SKM-1 treated with dmso at 0.1 percent for 144 hours (cell line): ENCODE results near the gene CSTF2.
"Not testable (repeated sequence)": the region's sequence is repeated elsewhere in the genome, so short reads cannot be mapped to it uniquely, and the experiment has no call there.

Experiments
- DNase-seq: peaks from one replicate; lab custom pipeline; 2025; ENCODE audit not compliant: unreplicated experiment; lab: John Stamatoyannopoulos, UW

CSTF2 gene, protein sequence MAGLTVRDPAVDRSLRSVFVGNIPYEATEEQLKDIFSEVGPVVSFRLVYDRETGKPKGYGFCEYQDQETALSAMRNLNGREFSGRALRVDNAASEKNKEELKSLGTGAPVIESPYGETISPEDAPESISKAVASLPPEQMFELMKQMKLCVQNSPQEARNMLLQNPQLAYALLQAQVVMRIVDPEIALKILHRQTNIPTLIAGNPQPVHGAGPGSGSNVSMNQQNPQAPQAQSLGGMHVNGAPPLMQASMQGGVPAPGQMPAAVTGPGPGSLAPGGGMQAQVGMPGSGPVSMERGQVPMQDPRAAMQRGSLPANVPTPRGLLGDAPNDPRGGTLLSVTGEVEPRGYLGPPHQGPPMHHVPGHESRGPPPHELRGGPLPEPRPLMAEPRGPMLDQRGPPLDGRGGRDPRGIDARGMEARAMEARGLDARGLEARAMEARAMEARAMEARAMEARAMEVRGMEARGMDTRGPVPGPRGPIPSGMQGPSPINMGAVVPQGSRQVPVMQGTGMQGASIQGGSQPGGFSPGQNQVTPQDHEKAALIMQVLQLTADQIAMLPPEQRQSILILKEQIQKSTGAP

DNA sequence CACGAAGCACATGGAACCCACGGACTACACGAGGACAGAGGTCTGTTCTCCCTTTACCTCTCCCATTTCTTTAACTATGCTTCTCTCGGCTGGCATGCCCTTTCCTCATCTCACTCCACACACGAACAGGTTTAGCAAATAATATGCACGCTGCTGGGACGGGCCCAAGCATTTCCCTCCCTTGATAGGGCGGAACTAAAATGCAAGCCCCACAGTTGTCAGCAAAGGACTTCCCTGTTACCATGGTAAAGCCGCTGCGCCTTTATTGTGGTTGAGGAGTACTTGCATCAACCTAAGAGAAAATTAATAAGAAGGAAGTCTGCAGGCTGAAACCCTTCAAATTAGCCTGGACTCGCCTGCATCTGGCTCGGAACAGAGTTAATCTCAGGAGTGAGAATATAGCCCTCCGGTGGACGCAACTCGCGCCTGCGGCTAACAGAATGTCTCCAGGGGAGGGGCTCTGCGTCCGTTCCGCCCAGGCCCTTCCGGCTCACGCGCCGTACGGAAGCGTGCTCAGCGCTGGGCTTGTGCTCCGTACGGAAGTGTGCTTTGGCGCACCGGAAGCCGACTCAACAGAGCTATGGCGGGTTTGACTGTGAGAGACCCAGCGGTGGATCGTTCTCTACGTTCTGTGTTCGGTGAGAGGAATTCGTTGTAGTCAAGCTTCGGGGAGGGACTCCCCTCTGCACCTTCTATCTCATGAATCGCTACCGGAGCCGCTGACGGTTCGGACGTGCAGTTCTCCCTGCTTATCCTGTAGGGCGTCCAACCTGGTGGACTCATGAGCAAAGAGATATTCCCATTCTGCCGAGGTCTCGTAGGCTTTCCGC, at the start of gene CSTF2:
TSS of gene CSTF2 (plus strand) at position 555 of the 830 bp plus-strand sequence. CDS start at position 581, 26 bp downstream.
- peak; percentile 73 for DNase-seq

DNA sequence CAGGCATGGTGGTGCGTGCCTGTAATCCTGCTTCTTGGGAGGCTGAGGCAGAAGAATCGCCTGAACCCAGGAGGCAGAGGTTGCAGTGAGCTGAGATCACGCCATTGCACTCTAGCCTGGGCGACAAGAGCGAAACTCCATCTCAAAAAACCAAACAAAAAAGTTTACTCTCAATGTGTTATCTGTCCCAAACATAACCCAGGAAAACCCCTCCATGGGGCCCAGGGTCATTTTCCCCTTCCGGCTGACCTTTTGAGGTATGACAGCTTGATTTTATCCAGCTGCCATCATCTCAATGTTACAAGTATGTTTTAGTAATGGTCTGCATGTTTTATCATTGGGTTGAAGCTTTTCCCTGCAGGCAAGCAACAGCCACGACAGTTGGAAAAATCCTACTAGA, 23.8 kb upstream of the CSTF2 start:
- not testable (repeated sequence) for DNase-seq

DNA sequence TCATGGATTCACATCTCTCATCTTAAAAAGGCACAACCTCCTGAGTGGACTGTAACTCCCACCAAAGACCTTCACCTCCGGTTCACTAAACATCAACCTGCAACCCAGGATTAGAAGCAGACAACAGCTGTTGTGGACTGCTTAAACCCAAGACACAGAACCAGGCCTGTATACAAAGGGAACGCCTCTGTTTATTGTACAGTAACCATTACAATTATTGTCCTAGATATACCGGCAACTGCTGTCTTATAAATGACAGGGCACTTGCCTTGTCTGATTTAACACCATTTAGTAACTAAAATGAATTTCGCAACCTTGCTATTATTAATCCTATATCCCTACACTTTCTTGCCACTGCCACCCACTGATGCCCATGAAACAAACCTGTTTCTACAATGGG, 22.8 kb upstream of the CSTF2 start:
- no peak for DNase-seq

DNA sequence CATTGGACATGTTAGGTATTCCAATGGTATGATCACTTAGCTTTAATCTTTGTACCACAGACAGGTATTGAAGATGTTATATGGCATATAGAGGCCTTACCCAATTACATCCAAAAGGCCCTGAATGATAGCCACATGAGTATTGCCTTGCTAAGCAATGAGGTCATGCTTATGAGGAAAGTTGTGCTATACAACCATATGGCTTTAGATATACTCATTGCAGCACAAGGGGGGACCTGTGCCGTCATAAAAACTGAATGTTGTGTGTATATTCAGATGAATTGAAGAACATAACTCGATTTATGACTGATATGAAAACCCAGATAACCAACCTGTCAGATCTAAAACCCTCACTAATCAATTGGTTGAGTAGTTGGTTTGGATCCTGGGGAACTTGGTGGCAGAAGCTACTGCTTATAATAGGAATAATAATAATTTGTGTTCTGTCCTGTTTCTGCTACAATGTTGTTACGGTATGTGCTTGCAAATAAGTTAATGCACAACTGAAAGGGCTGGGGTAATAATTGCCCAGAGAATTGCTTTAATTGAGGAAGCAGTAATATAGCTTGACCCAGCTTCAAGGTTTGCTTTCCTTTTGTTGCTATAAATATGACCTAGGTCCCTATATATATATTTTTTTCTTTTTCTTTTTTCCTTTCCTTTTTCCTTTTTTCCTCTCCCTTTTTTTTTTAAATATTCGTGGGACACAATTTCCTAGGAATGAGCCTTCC, 21.5 kb upstream of the CSTF2 start:
- no peak for DNase-seq

DNA sequence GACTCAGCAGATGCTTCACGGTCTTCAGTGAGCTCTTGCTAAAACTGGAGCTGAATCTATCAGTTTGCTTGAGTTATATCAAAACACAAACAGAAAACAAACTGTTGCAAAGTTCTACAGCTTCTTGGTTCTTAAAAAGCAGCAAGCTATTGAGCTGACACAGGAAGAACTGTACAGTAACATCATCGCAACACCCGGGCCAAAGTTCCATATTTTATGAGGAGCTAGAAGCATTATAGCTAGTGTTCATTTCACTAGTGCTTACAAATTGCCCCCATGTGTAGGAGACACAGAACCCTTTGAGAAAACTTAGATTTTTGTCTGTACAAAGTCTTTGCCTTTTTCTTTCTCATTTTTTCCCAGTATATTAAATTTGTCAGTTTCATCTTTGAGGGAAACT, 17.3 kb upstream of the CSTF2 start:
- no peak for DNase-seq

DNA sequence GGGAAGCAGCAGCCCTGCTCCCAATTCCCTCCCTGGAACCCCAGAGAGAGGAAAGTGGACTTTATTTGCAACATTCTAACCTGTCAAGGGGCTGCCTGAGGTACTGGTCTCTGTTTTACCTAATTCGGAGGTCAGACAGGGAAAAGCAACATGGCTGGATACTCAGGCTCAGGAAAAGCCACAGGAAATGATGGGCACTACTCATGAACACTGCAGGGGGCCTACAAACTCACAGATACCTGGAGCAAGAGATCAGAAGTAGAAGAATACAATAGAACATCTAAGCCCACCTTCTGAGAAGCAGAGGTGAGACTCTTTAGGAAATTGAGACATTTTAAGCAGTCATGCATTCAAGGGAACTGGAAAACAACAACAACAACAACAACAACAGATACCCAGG, 15.4 kb upstream of the CSTF2 start:
- DNase-seq, result no peak

DNA sequence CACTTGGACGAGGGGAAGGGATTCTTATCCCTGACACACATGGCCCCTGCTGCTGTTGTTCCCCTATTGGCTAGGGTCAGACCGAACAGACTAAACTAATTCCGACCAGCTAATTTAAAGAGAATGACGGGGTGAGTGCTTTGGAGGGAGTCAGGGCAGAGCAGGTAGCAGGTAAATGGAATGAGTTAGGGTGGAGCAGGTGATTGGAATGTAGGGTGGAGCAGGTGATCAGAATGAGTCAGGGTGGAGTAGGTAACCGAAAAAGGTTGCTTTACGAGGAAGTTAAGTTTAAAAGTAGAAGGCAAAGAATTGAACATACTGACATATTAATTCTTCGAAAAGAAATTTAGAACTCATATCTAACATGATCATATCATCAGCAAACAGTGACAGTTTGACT, 11.9 kb upstream of the CSTF2 start:
- DNase-seq, result not testable (repeated sequence)

DNA sequence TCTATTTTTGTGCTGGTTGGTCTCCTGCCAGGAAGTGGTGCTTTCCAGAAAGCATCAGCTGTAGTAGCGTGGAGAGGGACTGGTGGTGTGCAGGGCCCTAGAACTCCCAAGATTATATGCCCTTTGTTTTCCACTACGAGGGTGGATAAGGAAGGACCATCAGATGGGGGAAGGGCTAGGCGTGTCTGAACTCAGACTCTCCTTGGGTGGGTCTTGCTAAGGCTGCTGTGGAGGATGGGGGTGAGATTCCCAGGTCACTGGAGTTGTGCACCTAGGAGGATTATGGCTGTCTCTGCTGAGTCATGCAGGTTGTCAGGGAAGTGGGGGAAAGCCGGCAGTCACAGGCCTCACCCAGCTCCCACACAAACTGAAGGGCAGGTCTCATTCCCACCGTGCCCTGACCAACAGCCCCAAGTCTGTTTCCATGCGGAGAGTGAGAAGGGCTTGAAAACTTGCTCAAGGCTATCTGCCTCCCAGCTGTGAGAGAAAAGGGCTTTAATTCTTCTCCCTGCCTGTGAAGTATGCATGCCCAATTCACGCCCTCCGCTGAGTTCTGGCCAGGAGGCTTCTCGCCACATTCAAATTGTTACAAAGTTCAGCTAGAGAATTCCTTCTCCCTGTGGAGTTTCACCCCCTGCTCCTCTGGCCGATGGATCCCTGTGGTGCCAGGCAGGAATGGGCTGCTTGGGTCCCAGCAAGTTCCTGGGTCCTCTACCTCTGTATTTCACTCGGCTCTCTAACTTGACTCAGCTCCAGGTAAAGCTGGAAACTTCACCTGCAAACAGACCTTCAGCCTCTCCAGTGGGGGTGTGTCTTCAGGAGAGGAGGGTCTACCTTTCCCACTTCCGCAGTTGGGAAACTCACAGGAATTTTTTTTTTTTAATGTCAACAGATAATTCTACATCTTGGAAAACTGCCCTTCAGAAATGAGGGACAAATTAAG, 7.7 kb upstream of the CSTF2 start:
- no peak for DNase-seq

DNA sequence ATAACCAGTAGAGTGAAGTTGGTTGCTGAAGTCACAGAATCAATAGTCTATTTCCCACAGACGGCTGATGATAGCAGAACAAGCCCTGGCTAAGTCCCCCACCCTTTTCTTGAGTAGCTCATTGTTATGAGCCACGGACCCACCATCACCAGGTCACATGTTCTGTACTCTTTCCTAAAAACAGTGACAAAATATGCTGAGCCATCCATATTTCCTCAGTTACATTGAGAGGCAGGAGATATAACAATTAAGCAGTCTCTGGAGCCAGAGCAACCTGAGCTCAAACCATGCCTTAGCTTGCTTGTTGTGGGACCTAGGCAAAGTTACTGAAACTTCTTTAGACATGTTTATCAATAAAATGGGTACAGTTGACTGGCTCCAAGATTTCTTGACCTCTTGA, 2.9 kb upstream of the CSTF2 start:
- no peak for DNase-seq

DNA sequence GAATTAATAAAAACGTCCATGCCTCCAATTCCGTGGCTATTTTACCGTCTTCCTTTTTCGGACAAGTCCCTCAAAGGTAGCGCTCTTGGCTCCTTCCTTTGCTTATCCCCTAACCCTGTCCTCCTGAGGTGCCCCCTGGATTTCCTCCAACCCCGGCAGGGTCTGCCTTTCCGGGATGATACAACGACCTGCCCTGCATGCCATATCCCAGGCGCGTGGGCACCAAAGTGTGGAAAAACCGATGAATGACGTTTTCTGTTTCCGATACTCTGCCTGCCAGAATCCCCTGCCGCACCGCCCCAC, 706 bp upstream of the CSTF2 start:
- DNase-seq, result no peak

DNA sequence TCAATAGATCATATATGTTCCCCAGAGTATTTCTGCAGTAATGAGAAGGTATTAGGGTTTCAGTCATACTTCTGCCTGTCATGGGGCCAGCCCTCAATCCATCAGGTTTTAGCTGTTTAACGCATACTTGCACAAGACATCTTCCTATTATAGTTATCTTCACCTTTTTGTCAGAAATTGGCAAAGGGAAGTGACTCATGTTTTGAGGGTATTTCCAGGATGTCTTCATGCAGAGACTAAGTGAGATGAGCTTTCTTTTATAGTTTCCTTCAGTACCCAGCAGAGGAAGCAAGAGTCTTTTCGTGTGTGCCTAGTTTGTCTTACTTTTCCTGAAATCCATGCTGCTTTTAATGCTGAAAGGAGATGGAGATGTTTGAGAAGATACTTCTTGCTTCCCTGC, 9.5 kb downstream of the CSTF2 start:
- no peak for DNase-seq

DNA sequence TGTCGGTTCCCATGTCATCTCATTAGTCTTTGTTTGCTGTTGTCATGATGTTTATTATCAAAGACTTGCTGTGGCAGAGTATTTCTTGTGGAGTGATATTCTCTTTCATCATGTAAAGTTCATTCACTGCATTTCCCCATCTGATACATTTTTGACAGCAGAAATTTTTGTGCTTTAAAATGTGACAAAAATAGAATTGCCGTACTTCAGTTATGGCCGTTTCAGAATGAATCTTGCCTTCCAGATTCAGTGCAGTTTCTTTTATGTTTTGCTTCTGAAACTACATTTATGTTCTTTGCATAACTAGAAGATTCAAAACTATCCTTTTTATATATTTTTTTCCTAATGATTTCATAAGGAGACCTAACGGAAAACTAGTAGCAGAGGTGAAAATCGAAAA, 10.0 kb downstream of the CSTF2 start:
- no peak for DNase-seq

DNA sequence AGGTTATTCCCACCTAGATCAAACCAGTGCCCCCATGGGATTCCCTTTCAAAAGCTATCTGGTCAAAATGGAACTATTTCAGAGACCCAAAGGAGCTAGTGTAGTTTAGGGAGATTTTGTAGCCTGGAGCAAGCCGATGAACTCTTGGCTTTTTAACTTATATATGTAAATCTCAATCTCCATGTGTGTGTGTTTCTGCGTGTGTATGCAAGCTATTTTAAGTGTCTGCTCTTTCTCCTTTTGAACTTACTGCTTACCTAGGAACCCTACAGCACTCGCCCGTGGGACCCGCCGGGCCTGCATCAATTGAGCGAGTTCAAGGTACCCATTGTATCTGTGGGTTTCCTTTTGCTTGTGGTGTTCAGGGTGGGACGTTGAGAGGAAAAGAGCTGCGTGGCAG, 10.4 kb downstream of the CSTF2 start:
- no peak for DNase-seq

DNA sequence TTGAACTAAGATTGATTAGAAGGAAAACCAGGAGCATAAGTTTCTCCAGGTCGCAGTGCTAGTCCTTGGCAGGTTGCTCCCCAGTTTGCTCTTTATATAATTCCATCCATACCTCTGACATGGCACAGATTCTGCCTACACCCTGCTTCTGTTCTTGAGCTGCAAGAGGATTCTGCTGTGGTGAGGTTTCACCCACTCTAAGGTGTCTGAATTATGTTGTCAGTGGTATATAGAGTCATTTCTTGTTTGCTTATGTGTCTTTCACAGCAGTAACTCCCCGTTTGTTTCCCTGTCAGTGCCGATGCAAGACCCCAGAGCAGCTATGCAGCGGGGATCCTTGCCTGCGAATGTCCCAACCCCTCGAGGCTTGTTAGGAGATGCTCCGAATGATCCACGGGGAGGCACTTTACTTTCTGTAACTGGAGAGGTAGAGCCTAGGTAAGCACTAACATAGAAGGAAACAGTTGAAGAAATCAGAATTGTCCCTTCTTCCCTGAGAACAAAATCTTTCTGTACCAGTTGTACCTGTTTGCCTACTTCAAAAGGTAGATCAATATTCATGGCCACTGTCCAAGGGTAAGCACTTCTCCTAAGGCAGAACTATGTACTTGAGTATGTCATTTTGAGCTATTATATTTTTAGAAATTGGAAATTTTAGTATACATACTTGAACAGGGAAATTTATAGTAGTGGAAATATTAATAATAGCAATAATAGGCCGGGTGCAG, 11.2 kb downstream of the CSTF2 start:
- DNase-seq, result no peak

DNA sequence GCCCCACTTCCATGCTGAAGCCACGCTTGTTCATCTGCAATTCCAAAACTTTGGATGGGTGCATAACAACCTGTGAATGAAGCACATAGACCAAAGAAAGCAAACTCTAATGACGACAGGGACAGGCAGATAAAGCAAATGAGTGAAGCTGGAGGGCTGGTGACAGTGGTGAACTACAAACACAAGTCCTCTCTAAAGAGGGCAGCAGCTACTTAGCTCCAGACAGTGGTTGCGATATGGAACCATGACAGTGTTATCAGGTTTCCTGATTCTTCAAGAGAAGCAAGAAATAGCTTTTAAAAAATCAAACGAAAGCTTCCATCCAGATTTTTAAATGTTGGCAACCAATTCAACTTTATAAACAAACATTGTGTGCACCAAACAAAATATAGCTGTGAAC, 30.1 kb downstream of the CSTF2 start:
- no peak for DNase-seq

DNA sequence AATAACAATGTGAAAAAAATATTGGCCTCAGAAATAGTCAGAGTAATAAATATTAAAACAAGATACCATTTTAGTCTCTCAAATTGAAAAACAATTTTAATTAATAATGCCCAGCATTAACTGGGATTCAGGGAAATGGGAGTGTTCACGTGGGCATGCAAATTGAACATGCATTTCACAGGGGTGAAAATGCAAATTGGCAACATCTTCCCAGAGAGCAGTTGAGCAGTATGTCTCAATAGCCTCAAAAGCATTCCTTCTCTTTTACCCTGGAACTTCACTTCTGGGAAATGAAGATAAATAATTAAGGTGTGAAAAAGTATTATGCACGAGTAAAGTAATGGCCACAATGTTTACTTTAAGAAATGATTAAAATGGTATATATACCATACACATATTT, 32.6 kb downstream of the CSTF2 start:
- DNase-seq, result no peak

DNA sequence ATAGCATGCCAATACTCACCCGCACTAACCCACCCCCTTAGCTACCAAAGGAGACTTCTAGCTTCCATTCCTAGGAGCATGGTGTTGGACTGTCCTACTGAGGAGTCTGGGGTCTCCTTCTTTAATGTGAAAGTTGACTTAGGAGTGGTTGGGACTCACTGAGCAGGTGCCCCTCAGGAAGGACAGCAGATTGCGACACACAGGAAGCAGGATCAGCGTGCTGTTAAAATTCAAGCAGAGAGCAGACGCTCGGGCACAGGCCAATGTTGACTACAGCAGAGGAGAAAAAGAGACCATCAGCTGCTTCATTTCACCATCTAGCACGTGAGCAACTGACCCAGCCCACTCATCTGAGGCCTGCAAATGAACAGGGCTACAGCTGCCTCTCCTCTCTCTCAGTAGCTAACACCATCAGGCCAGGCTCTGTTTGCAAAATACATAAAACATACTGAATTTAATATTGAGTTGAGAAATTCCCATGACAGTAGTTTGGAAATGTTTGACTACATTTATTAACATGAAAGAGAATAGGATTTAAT, 43.2 kb downstream of the CSTF2 start:
- DNase-seq, result no peak

DNA sequence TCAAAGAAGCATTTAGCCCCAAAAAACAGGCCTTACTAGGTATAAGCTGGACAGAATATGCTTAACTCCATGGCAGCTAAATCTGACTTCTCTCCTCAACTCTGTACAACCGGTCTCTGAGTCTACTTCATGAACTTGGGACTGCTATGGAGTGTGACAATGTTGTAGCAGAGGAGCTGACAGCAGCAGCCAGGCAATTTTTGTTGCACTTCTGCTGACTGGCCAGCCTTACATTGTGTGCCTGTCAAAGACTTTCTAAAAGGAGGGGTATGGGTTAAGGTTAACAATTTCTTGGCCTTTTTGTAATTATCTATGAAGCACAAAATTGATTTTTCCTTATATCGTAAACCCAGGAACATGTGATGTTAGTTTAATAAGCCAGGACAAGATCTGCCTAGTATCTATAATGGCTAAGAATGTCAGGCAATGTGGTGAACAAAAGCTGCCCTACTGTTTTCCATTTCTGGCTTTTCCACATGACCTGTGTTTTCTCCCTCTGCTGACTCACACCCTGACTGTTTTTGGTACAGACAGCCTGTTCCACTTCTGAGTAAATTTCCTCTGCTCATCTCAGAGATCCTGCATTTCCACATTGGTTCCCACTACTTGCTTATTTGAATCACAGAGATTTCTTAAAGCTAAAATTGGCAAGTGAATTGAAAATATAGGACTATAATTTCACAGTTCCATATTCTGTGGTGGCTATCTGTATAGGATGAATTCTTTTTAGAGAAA, 44.6 kb downstream of the CSTF2 start:
- DNase-seq, result no peak

DNA sequence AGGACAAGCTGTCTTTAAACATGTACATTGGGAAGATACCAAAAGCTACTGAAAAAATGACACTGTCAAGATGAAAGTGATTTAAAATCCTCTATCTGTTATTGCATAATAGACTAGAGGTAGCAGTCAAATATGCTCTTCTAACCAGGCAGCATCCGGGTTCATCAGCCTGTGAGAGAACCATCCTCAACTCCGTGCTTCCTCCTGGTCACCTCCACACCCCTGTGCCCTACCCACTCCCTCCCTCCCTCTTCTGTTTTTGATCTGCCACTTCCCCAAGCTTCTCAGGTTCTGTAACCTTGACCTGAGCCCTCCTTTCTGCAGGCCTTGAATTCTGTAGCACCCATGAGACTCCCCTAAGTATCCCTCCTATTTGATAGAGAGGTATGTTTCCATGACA, 48.1 kb downstream of the CSTF2 start:
- DNase-seq, result no peak
